ACC112 (cell line): ENCODE results near the gene NYNRIN.

Source experiments
- H2AFZ ChIP-seq: fragments of 200-600 bp; sonication (generic); one replicate; pipeline ENCODE4 v1.6.0; 2017; ENCODE audit warnings: antibody characterized with exemption, low read length; ENCODE audit not compliant: unreplicated experiment
- H3K27ac ChIP-seq: fragments of 200-600 bp; sonication (generic); 2 replicates; pipeline ENCODE4 v1.5.1; 2014; ENCODE audit warnings: low read depth, mild to moderate bottlenecking, antibody characterized with exemption, low read length, moderate library complexity
- H3K27me3 ChIP-seq: fragments of 200-600 bp; sonication (generic); 2 replicates; pipeline ENCODE4 v1.6.1; 2014; ENCODE audit warnings: mild to moderate bottlenecking, antibody characterized with exemption, low read length, moderate library complexity, mixed read lengths; ENCODE audit not compliant: insufficient read depth
- H3K36me3 ChIP-seq: fragments of 200-600 bp; sonication (generic); 2 replicates; pipeline ENCODE4 v1.6.1; 2016; ENCODE audit warnings: mild to moderate bottlenecking, antibody characterized with exemption, low read length, moderate library complexity, mixed read lengths; ENCODE audit not compliant: insufficient read depth
- H3K4me1 ChIP-seq: fragments of 200-600 bp; sonication (generic); one replicate; pipeline ENCODE4 v1.6.1; 2016; ENCODE audit warnings: low read length, mixed read lengths; ENCODE audit not compliant: insufficient read depth, unreplicated experiment, control insufficient read depth
- H3K4me3 ChIP-seq: fragments of 200-600 bp; sonication (generic); 2 replicates; pipeline ENCODE4 v1.5.1; 2014; ENCODE audit warnings: mild to moderate bottlenecking, low read depth, low read length
- H3K79me2 ChIP-seq: fragments of 200-600 bp; sonication (generic); one replicate; pipeline ENCODE4 v1.6.0; 2016; ENCODE audit warnings: low read length; ENCODE audit not compliant: control insufficient read depth, unreplicated experiment, insufficient read depth

Gene NYNRIN

GRCh38 chr14:24404814-24405213, 6.0 kb downstream of the NYNRIN start:
- Histone ChIP-seq H3K27me3 (no peaks in the 10 kb centered on the region), H3K4me3 (no peak overlapping the region), H3K36me3 (no peaks in the 10 kb centered on the region), H3K4me1 (peaks cover 15% of the 10 kb centered on the region), H2AFZ (no peak overlapping the region), H3K79me2 (no peaks in the 10 kb centered on the region), H3K27ac (no peak overlapping the region)

- no peak overlapping the region for H3K4me3 ChIP-seq
- no peaks in the 10 kb centered on the region for H3K79me2 ChIP-seq
- H3K36me3 ChIP-seq, result no peaks in the 10 kb centered on the region
- no peak overlapping the region for H3K27ac ChIP-seq
- peaks cover 14% of the 10 kb centered on the region for H3K4me1 ChIP-seq
- H2AFZ ChIP-seq, result no peak overlapping the region
- no peaks in the 10 kb centered on the region for H3K27me3 ChIP-seq
These were observed 7.6 kb downstream of the NYNRIN start for GRCh38 chr14:24406416-24406815.

GRCh38 chr14:24407608-24408325, 9.0 kb downstream of the NYNRIN start:
- H3K4me3 ChIP-seq, result no peak overlapping the region
- no peaks in the 10 kb centered on the region for H3K36me3 ChIP-seq
- no peak overlapping the region for H2AFZ ChIP-seq
- no peaks in the 10 kb centered on the region for H3K27me3 ChIP-seq
- no peak overlapping the region for H3K27ac ChIP-seq
- peaks cover 14% of the 10 kb centered on the region for H3K4me1 ChIP-seq
- H3K79me2 ChIP-seq, result no peaks in the 10 kb centered on the region

GRCh38 chr14:24408764-24409163, 10.0 kb downstream of the NYNRIN start:
- no peak overlapping the region for H3K27ac ChIP-seq
- H3K4me1 ChIP-seq, result peaks cover 4% of the 10 kb centered on the region
- no peaks in the 10 kb centered on the region for H3K27me3 ChIP-seq
- H2AFZ ChIP-seq, result no peak overlapping the region
- no peak overlapping the region for H3K4me3 ChIP-seq
- no peaks in the 10 kb centered on the region for H3K79me2 ChIP-seq
- no peaks in the 10 kb centered on the region for H3K36me3 ChIP-seq

GRCh38 chr14:24409192-24409591, 10.4 kb downstream of the NYNRIN start:
- no peak overlapping the region for H2AFZ ChIP-seq
- no peaks in the 10 kb centered on the region for H3K27me3 ChIP-seq
- H3K79me2 ChIP-seq, result no peaks in the 10 kb centered on the region
- H3K27ac ChIP-seq, result no peak overlapping the region
- no peaks in the 10 kb centered on the region for H3K4me1 ChIP-seq
- no peak overlapping the region for H3K4me3 ChIP-seq
- no peaks in the 10 kb centered on the region for H3K36me3 ChIP-seq

GRCh38 chr14:24409956-24410355, 11.2 kb downstream of the NYNRIN start:
- no peaks in the 10 kb centered on the region for H3K4me1 ChIP-seq
- H2AFZ ChIP-seq, result no peak overlapping the region
- H3K79me2 ChIP-seq, result no peaks in the 10 kb centered on the region
- no peaks in the 10 kb centered on the region for H3K36me3 ChIP-seq
- H3K4me3 ChIP-seq, result no peak overlapping the region
- H3K27me3 ChIP-seq, result no peaks in the 10 kb centered on the region
- no peak overlapping the region for H3K27ac ChIP-seq

GRCh38 chr14:24411443-24412389, 12.9 kb downstream of the NYNRIN start:
- Histone ChIP-seq H2AFZ (no peak overlapping the region), H3K27ac (no peak overlapping the region), H3K4me1 (no peaks in the 10 kb centered on the region), H3K27me3 (no peaks in the 10 kb centered on the region), H3K4me3 (no peak overlapping the region), H3K36me3 (no peaks in the 10 kb centered on the region), H3K79me2 (no peaks in the 10 kb centered on the region)

GRCh38 chr14:24414077-24414476, 15.3 kb downstream of the NYNRIN start:
- no peaks in the 10 kb centered on the region for H3K79me2 ChIP-seq
- no peaks in the 10 kb centered on the region for H3K4me1 ChIP-seq
- H3K27me3 ChIP-seq, result no peaks in the 10 kb centered on the region
- no peak overlapping the region for H3K4me3 ChIP-seq
- H2AFZ ChIP-seq, result no peak overlapping the region
- no peak overlapping the region for H3K27ac ChIP-seq
- H3K36me3 ChIP-seq, result no peaks in the 10 kb centered on the region

- no peaks in the 10 kb centered on the region for H3K36me3 ChIP-seq
- no peaks in the 10 kb centered on the region for H3K79me2 ChIP-seq
- H3K27me3 ChIP-seq, result no peaks in the 10 kb centered on the region
- no peak overlapping the region for H2AFZ ChIP-seq
- no peaks in the 10 kb centered on the region for H3K4me1 ChIP-seq
- no peak overlapping the region for H3K4me3 ChIP-seq
- H3K27ac ChIP-seq, result no peak overlapping the region
These were observed 16.1 kb downstream of the NYNRIN start for GRCh38 chr14:24414732-24415420.

- H3K27me3 ChIP-seq, result no peaks in the 10 kb centered on the region
- H3K4me1 ChIP-seq, result no peaks in the 10 kb centered on the region
- H3K79me2 ChIP-seq, result no peaks in the 10 kb centered on the region
- no peaks in the 10 kb centered on the region for H3K36me3 ChIP-seq
- no peak overlapping the region for H3K4me3 ChIP-seq
- H2AFZ ChIP-seq, result no peak overlapping the region
- no peak overlapping the region for H3K27ac ChIP-seq
These were observed 16.8 kb downstream of the NYNRIN start for GRCh38 chr14:24415421-24416253.
